HCT116 (cell line): ENCODE data around the gene HECW1. TPM values are rescaled to one million over a fixed set of nuclear protein-coding genes. Genes with fewer than 3 reads are reported as not detected.

ENCODE experiments used
- ATAC-seq: fragments of 200-7000 bp; cut with Tn5 transposase; 2 replicates; pipeline ENCODE4 v1.9.1; 2020; ENCODE audit warnings: mild to moderate bottlenecking, moderate library complexity
- BruUV-seq: library from RNA; stranded (reverse); fragments of 400-500 nt; replicated peaks from 2 replicates; lab custom pipeline; 2021; lab: Mats Ljungman, UMichigan
- CTCF ChIA-PET: fragments of 300-600 bp; sonication (Branson Sonifier 250); formaldehyde crosslinking; loops from one replicate; lab custom pipeline; 2021; ENCODE audit warnings: antibody characterized with exemption; lab: Charles Lee
- POLR2A ChIA-PET: fragments of 300-600, 350-600 bp; sonication (Branson Sonifier 250); formaldehyde crosslinking; loops from one replicate; lab custom pipeline; 2021; ENCODE audit warnings: antibody characterized with exemption; lab: Charles Lee
- RAD21 ChIA-PET, 2 experiments: fragments of 300-600 bp; sonication (Branson Sonifier 250); formaldehyde crosslinking; loops; one replicate each; lab custom pipeline; 2023; ENCODE audit warnings: low total read pairs in 2 of 2; ENCODE audit not compliant: uncharacterized antibody in 2 of 2, unreplicated experiment in 2 of 2, low non-redundant PET in 1 of 2; lab: Charles Lee
- DNase-seq: peaks from one replicate; pipeline ENCODE4 v3.0.0-alpha.2; 2010; ENCODE audit warnings: low read depth, low spot score
- H2AFZ ChIP-seq: fragments of 200-600 bp; shearing (Covaris generic), sonication (generic); 2 replicates; pipeline ENCODE4 v1.6.1; 2017; ENCODE audit warnings: low read depth, mixed run types, mixed read lengths, antibody characterized with exemption, low read length; ENCODE audit not compliant: poor library complexity, severe bottlenecking
- H3K27ac ChIP-seq: 2 replicates; pipeline ENCODE4 v1.5.1; 2012; ENCODE audit warnings: low read depth, low read length
- H3K27me3 ChIP-seq: fragments of 200-600 bp; sonication (generic); 2 replicates; pipeline ENCODE4 v1.6.1; 2016; ENCODE audit warnings: mixed run types, low read length, mixed read lengths; ENCODE audit not compliant: insufficient read depth
- H3K36me3 ChIP-seq, 2 experiments: fragments of 200-500 bp in 1 of 2; fragments of 200-600 bp in 1 of 2; sonication (Bioruptor generic) in 1 of 2; sonication (generic) in 1 of 2; 2 replicates each; pipeline versions ENCODE4 v1.5.1 to v1.6.1; 2014 to 2016; ENCODE audit warnings: low read length in 2 of 2, inconsistent platforms in 1 of 2, mixed read lengths in 1 of 2, mixed run types in 1 of 2; ENCODE audit not compliant: insufficient read depth in 2 of 2, control insufficient read depth in 1 of 2
- H3K4me1 ChIP-seq, 2 experiments: fragments of 200-600 bp in 1 of 2; sonication (generic) in 1 of 2; 2 replicates each; pipeline versions ENCODE4 v1.5.1 to v1.6.1; 2012 to 2017; ENCODE audit warnings: low read length in 2 of 2, inconsistent platforms in 1 of 2, mild to moderate bottlenecking in 1 of 2, mixed read lengths in 1 of 2, mixed run types in 1 of 2, moderate library complexity in 1 of 2; ENCODE audit not compliant: insufficient read depth in 2 of 2, control insufficient read depth in 1 of 2
- H3K4me2 ChIP-seq: fragments of 200-600 bp; sonication (generic); 2 replicates; pipeline ENCODE4 v1.6.1; 2017; ENCODE audit warnings: mixed run types, low read length, mixed read lengths
- H3K4me3 ChIP-seq, 2 experiments: fragments of 200-600 bp in 1 of 2; sonication (generic) in 1 of 2; replicated peaks in 1 of 2; 2 replicates each; pipeline ENCODE4 v1.5.1; 2011 to 2016; ENCODE audit warnings: low read length in 2 of 2, control low read depth in 1 of 2, low read depth in 1 of 2, mild to moderate bottlenecking in 1 of 2, mixed read lengths in 1 of 2, mixed run types in 1 of 2
- H3K79me2 ChIP-seq: fragments of 200-600 bp; sonication (generic); 2 replicates; pipeline ENCODE4 v1.6.1; 2017; ENCODE audit warnings: mild to moderate bottlenecking, mixed run types, low read length, moderate library complexity, mixed read lengths; ENCODE audit not compliant: insufficient read depth
- H3K9ac ChIP-seq: fragments of 200-600 bp; sonication (generic); 2 replicates; pipeline ENCODE4 v1.6.1; 2016; ENCODE audit warnings: low read length, mixed read lengths
- H3K9me2 ChIP-seq: fragments of 200-600 bp; sonication (generic), shearing (Covaris generic); 2 replicates; pipeline ENCODE4 v1.6.1; 2017; ENCODE audit warnings: mixed run types, mild to moderate bottlenecking, moderate library complexity; ENCODE audit not compliant: insufficient read depth
- H3K9me3 ChIP-seq, 2 experiments: fragments of 200-500 bp in 1 of 2; fragments of 200-600 bp in 1 of 2; sonication (Bioruptor generic) in 1 of 2; sonication (generic) in 1 of 2; 2 replicates each; pipeline ENCODE4 v1.6.1; 2014 to 2017; ENCODE audit warnings: low read length in 2 of 2, mixed read lengths in 2 of 2, inconsistent platforms in 1 of 2, low read depth in 1 of 2, mild to moderate bottlenecking in 1 of 2, mixed run types in 1 of 2, moderate library complexity in 1 of 2; ENCODE audit not compliant: control insufficient read depth in 1 of 2, insufficient read depth in 1 of 2
- H4K20me1 ChIP-seq: fragments of 200-600 bp; sonication (generic), shearing (Covaris generic); 2 replicates; pipeline ENCODE4 v1.6.1; 2017; ENCODE audit warnings: mixed run types, mild to moderate bottlenecking, moderate library complexity; ENCODE audit not compliant: insufficient read depth
- CBX3 ChIP-seq: IDR thresholded peaks from 2 replicates; pipeline ENCODE4 v1.6.1; 2012; ENCODE audit warnings: low read depth
- CEBPB ChIP-seq: IDR thresholded peaks from 2 replicates; pipeline ENCODE4 v1.6.1; 2012; ENCODE audit warnings: low read depth
- ELF1 ChIP-seq: IDR thresholded peaks from 2 replicates; pipeline ENCODE4 v1.6.1; 2012; ENCODE audit warnings: low read depth, borderline replicate concordance
- EZH2 ChIP-seq: fragments of 200-600 bp; sonication (generic); IDR thresholded peaks from 2 replicates; pipeline ENCODE4 v1.6.1; 2017; ENCODE audit warnings: antibody characterized with exemption, mixed run types
- EZH2phosphoT487 ChIP-seq: fragments of 200-600 bp; IDR thresholded peaks from 2 replicates; pipeline ENCODE4 v1.6.1; 2018; ENCODE audit warnings: antibody characterized with exemption, borderline replicate concordance
- FOSL1 ChIP-seq: IDR thresholded peaks from 2 replicates; pipeline ENCODE4 v1.6.1; 2012; ENCODE audit warnings: low read depth
- JUND ChIP-seq: IDR thresholded peaks from 2 replicates; pipeline ENCODE4 v1.6.1; 2012
- POLR2AphosphoS5 ChIP-seq: IDR thresholded peaks from 2 replicates; pipeline ENCODE4 v1.6.1; 2011; ENCODE audit warnings: mild to moderate bottlenecking, low read depth, low read length, moderate library complexity
- RAD21 ChIP-seq: IDR thresholded peaks from 2 replicates; pipeline ENCODE4 v1.6.1; 2012; ENCODE audit warnings: low read depth, mild to moderate bottlenecking
- SIN3A ChIP-seq: IDR thresholded peaks from 2 replicates; pipeline ENCODE4 v1.6.1; 2012; ENCODE audit warnings: low read depth
- SP1 ChIP-seq: IDR thresholded peaks from 2 replicates; pipeline ENCODE4 v1.6.1; 2012; ENCODE audit warnings: low read depth
- SRF ChIP-seq: IDR thresholded peaks from 2 replicates; pipeline ENCODE4 v1.6.1; 2012; ENCODE audit warnings: low read depth
- TCF7L2 ChIP-seq: IDR thresholded peaks from 2 replicates; pipeline ENCODE4 v1.7.0; 2011; ENCODE audit warnings: borderline replicate concordance, inconsistent platforms; ENCODE audit not compliant: insufficient read depth, insufficient read length; ENCODE audit errors: extremely low read depth
- YY1 ChIP-seq: IDR thresholded peaks from 2 replicates; pipeline ENCODE4 v1.6.1; 2011; ENCODE audit warnings: low read length, low read depth, moderate library complexity, mild to moderate bottlenecking; ENCODE audit not compliant: insufficient replicate concordance; ENCODE audit errors: extremely low read depth
- ZNF274 ChIP-seq: fragments of 200-500 bp; sonication (Bioruptor generic); IDR thresholded peaks from 2 replicates; pipeline ENCODE4 v1.6.1; 2014; ENCODE audit warnings: mild to moderate bottlenecking, low read depth, low read length, inconsistent platforms
- intact Hi-C: fragments of 100-400 bp; cut with micrococcal nuclease; formaldehyde crosslinking; loops from 2 replicates; pipeline ENCODE4 v1.10.0; 2022
- total RNA-seq: library from RNA; stranded (reverse); gene quantifications from one replicate; pipeline ENCODE4 v1.2.1, GENCODE V29; 2021; ENCODE audit not compliant: unreplicated experiment
- TF ChIP-seq, protein P1 (sequence below): IDR thresholded peaks from 2 replicates; pipeline ENCODE4 v1.6.1; 2012
- TF ChIP-seq, protein P2 (sequence below): IDR thresholded peaks from 2 replicates; pipeline ENCODE4 v1.6.1; 2011; ENCODE audit warnings: mild to moderate bottlenecking, low read length, moderate library complexity; ENCODE audit not compliant: insufficient replicate concordance; ENCODE audit errors: extremely low read depth
- TF ChIP-seq, protein P3 (sequence below): IDR thresholded peaks from 2 replicates; pipeline ENCODE4 v1.6.1; 2012

HECW1 gene
- total RNA-seq, 1 experiment from 2014 or later, result 5.6 TPM

DNA sequence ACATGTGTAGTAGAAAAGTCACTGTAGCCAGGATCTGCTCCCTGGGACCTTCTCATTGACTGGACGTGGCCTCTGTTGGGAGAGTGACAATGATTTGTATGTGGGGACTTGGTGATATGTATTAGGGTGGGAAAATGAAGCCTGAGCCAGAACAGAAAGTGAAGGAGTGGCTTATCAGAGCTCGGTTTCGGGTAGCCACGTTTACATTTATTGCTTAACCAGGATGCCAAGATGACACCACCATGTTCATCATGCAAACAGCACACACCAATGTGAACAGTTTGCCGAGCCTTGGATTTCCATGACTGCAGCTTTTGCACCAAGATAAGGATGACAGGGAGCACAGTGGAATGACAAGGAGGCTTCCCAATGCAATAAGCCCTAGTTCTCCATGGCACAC, 357.7 kb downstream of the HECW1 start:
- RAD21 ChIA-PET, result no interaction called here
- Histone ChIP-seq H3K9me3 (no peaks in the 10 kb centered on the region), H3K79me2 (no peaks in the 10 kb centered on the region), H2AFZ (no peak overlapping the region), H3K36me3 (no peaks in the 10 kb centered on the region), H3K9me2 (no peaks in the 10 kb centered on the region), H3K4me2 (no peak overlapping the region), H4K20me1 (no peaks in the 10 kb centered on the region), H3K27me3 (no peaks in the 10 kb centered on the region), H3K4me3 (no peak overlapping the region), H3K4me1 (no peaks in the 10 kb centered on the region), H3K9ac (no peak overlapping the region), H3K27ac (no peak overlapping the region)
- DNase-seq, result no peak
- intact Hi-C loops, result no loop called here
- no peak for ATAC-seq
- no TSS peak for BruUV-seq
- TF ChIP-seq ELF1, result no peak
- TF ChIP-seq JUND, result no peak
- TF ChIP-seq, protein P1, sequence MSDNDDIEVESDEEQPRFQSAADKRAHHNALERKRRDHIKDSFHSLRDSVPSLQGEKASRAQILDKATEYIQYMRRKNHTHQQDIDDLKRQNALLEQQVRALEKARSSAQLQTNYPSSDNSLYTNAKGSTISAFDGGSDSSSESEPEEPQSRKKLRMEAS, result no peak
- no peak for TF ChIP-seq CBX3
- TF ChIP-seq, protein P2, sequence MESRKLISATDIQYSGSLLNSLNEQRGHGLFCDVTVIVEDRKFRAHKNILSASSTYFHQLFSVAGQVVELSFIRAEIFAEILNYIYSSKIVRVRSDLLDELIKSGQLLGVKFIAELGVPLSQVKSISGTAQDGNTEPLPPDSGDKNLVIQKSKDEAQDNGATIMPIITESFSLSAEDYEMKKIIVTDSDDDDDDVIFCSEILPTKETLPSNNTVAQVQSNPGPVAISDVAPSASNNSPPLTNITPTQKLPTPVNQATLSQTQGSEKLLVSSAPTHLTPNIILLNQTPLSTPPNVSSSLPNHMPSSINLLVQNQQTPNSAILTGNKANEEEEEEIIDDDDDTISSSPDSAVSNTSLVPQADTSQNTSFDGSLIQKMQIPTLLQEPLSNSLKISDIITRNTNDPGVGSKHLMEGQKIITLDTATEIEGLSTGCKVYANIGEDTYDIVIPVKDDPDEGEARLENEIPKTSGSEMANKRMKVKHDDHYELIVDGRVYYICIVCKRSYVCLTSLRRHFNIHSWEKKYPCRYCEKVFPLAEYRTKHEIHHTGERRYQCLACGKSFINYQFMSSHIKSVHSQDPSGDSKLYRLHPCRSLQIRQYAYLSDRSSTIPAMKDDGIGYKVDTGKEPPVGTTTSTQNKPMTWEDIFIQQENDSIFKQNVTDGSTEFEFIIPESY, result no peak
- no peak for TF ChIP-seq EZH2
- no peak for TF ChIP-seq CEBPB
- TF ChIP-seq RAD21, result no peak
- TF ChIP-seq SIN3A, result no peak
- TF ChIP-seq, protein P3, sequence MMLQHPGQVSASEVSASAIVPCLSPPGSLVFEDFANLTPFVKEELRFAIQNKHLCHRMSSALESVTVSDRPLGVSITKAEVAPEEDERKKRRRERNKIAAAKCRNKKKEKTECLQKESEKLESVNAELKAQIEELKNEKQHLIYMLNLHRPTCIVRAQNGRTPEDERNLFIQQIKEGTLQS, result no peak
- TF ChIP-seq ZNF274, result no peak
- no peak for TF ChIP-seq SRF
- TF ChIP-seq FOSL1, result no peak
- no peak for TF ChIP-seq EZH2phosphoT487
- TF ChIP-seq SP1, result no peak
- TF ChIP-seq TCF7L2, result no peak
- TF ChIP-seq YY1, result no peak
- no peak for TF ChIP-seq POLR2AphosphoS5
- POLR2A ChIA-PET, result no interaction called here
- CTCF ChIA-PET, result no interaction called here
